H1 (cell line): ENCODE results near the gene MMP17.

ENCODE experiments used
- EP300 ChIP-seq, 2 experiments: IDR thresholded peaks; 1 replicate in 1 of 2; 2 replicates in 1 of 2; pipeline ENCODE4 v1.6.1; 2011 to 2012; ENCODE audit warnings: low read depth in 2 of 2, low read length in 2 of 2, mild to moderate bottlenecking in 2 of 2, borderline replicate concordance in 1 of 2, inconsistent platforms in 1 of 2, moderate library complexity in 1 of 2
- HDAC2 ChIP-seq, 2 experiments: fragments of 300-600 bp in 1 of 2; sonication (generic) in 1 of 2; IDR thresholded peaks; 2 replicates each; pipeline ENCODE4 v1.6.1; 2011 to 2012; ENCODE audit warnings: low read depth in 2 of 2, low read length in 2 of 2, mild to moderate bottlenecking in 2 of 2, moderate library complexity in 2 of 2, borderline replicate concordance in 1 of 2, inconsistent platforms in 1 of 2
- POLR2A ChIP-seq, 2 experiments: IDR thresholded peaks; 1 replicate in 1 of 2; 2 replicates in 1 of 2; pipeline ENCODE4 v1.6.1; 2011; ENCODE audit warnings: low read depth in 2 of 2, low read length in 2 of 2, mild to moderate bottlenecking in 2 of 2; ENCODE audit errors: control extremely low read depth in 1 of 2
- POLR2AphosphoS5 ChIP-seq: IDR thresholded peaks from 2 replicates; pipeline ENCODE4 v1.6.1; 2011; ENCODE audit warnings: low read depth, low read length
- SIN3A ChIP-seq, 2 experiments: IDR thresholded peaks in 1 of 2; conservative IDR thresholded peaks in 1 of 2; 2 replicates each; pipeline ENCODE4 v1.6.1; 2011 to 2012; ENCODE audit warnings: low read length in 2 of 2, improper control_type of control experiment in 1 of 2, low read depth in 1 of 2, mild to moderate bottlenecking in 1 of 2
- TCF12 ChIP-seq: IDR thresholded peaks from 2 replicates; pipeline ENCODE4 v1.6.1; 2011; ENCODE audit warnings: low read depth, mild to moderate bottlenecking, low read length
- YY1 ChIP-seq: IDR thresholded peaks from 2 replicates; pipeline ENCODE4 v1.6.1; 2011; ENCODE audit warnings: low read depth, mild to moderate bottlenecking, low read length
- TF ChIP-seq, protein P1 (sequence below), 3 experiments: IDR thresholded peaks; 1 replicate in 2 of 3; 2 replicates in 1 of 3; pipeline versions ENCODE4 v1.5.1 to v1.6.1; 2011; ENCODE audit warnings: low read length in 3 of 3, mild to moderate bottlenecking in 3 of 3, inconsistent platforms in 2 of 3, low read depth in 1 of 3, moderate library complexity in 1 of 3; ENCODE audit not compliant: insufficient read depth in 1 of 3; ENCODE audit errors: control extremely low read depth in 1 of 3
- TF ChIP-seq, protein P2 (sequence below): fragments of 300-600 bp; sonication (generic); IDR thresholded peaks from 2 replicates; pipeline ENCODE4 v1.7.1; 2012; ENCODE audit warnings: low read length, moderate library complexity, mild to moderate bottlenecking, inconsistent platforms; ENCODE audit not compliant: insufficient replicate concordance

DNA sequence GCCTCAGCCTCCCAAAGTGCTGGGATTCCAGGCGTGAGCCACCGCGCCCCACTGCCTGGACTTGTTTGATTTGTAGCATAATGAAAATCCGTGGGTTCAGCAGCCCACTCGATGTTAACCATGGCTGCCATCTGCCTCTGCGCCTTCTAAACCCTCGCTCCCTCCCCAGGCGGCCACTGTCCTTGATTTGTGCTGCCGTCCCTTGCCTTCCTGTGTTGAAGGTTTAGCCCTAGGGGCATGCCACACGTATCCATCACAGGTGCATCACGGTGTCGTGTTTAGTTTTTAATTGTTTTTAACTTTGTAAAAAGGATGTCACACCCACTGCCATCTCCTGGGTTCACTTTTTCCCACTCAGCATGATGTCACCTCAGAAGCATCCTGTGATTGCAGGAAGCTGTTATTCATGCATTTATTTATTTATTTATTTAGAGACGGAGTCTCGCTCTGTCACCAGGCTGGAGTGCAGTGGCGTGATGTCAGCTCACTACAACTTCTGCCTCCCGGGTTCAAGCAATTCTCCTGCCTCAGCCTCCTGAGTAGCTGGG lies 41.8 kb downstream of the MMP17 start:
- TF ChIP-seq, protein P1, sequence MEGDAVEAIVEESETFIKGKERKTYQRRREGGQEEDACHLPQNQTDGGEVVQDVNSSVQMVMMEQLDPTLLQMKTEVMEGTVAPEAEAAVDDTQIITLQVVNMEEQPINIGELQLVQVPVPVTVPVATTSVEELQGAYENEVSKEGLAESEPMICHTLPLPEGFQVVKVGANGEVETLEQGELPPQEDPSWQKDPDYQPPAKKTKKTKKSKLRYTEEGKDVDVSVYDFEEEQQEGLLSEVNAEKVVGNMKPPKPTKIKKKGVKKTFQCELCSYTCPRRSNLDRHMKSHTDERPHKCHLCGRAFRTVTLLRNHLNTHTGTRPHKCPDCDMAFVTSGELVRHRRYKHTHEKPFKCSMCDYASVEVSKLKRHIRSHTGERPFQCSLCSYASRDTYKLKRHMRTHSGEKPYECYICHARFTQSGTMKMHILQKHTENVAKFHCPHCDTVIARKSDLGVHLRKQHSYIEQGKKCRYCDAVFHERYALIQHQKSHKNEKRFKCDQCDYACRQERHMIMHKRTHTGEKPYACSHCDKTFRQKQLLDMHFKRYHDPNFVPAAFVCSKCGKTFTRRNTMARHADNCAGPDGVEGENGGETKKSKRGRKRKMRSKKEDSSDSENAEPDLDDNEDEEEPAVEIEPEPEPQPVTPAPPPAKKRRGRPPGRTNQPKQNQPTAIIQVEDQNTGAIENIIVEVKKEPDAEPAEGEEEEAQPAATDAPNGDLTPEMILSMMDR (IDR thresholded peaks at IDR 0.05; ENCODE audit: control extremely low read depth in 1 of 3, insufficient read depth in 1 of 3, low read depth in 1 of 3, low read length in 3 of 3): no peak
- no peak for TF ChIP-seq POLR2A (IDR thresholded peaks at IDR 0.05; ENCODE audit: control extremely low read depth in 1 of 2, low read depth in 2 of 2, low read length in 2 of 2)
- TF ChIP-seq TCF12: no peak
- TF ChIP-seq YY1: no peak
- TF ChIP-seq HDAC2 (IDR thresholded peaks at IDR 0.05; ENCODE audit: borderline replicate concordance in 1 of 2, low read depth in 2 of 2, low read length in 2 of 2): no peak
- TF ChIP-seq EP300 (IDR thresholded peaks at IDR 0.05; ENCODE audit: borderline replicate concordance in 1 of 2, low read depth in 2 of 2, low read length in 2 of 2): no peak
- TF ChIP-seq, protein P2, sequence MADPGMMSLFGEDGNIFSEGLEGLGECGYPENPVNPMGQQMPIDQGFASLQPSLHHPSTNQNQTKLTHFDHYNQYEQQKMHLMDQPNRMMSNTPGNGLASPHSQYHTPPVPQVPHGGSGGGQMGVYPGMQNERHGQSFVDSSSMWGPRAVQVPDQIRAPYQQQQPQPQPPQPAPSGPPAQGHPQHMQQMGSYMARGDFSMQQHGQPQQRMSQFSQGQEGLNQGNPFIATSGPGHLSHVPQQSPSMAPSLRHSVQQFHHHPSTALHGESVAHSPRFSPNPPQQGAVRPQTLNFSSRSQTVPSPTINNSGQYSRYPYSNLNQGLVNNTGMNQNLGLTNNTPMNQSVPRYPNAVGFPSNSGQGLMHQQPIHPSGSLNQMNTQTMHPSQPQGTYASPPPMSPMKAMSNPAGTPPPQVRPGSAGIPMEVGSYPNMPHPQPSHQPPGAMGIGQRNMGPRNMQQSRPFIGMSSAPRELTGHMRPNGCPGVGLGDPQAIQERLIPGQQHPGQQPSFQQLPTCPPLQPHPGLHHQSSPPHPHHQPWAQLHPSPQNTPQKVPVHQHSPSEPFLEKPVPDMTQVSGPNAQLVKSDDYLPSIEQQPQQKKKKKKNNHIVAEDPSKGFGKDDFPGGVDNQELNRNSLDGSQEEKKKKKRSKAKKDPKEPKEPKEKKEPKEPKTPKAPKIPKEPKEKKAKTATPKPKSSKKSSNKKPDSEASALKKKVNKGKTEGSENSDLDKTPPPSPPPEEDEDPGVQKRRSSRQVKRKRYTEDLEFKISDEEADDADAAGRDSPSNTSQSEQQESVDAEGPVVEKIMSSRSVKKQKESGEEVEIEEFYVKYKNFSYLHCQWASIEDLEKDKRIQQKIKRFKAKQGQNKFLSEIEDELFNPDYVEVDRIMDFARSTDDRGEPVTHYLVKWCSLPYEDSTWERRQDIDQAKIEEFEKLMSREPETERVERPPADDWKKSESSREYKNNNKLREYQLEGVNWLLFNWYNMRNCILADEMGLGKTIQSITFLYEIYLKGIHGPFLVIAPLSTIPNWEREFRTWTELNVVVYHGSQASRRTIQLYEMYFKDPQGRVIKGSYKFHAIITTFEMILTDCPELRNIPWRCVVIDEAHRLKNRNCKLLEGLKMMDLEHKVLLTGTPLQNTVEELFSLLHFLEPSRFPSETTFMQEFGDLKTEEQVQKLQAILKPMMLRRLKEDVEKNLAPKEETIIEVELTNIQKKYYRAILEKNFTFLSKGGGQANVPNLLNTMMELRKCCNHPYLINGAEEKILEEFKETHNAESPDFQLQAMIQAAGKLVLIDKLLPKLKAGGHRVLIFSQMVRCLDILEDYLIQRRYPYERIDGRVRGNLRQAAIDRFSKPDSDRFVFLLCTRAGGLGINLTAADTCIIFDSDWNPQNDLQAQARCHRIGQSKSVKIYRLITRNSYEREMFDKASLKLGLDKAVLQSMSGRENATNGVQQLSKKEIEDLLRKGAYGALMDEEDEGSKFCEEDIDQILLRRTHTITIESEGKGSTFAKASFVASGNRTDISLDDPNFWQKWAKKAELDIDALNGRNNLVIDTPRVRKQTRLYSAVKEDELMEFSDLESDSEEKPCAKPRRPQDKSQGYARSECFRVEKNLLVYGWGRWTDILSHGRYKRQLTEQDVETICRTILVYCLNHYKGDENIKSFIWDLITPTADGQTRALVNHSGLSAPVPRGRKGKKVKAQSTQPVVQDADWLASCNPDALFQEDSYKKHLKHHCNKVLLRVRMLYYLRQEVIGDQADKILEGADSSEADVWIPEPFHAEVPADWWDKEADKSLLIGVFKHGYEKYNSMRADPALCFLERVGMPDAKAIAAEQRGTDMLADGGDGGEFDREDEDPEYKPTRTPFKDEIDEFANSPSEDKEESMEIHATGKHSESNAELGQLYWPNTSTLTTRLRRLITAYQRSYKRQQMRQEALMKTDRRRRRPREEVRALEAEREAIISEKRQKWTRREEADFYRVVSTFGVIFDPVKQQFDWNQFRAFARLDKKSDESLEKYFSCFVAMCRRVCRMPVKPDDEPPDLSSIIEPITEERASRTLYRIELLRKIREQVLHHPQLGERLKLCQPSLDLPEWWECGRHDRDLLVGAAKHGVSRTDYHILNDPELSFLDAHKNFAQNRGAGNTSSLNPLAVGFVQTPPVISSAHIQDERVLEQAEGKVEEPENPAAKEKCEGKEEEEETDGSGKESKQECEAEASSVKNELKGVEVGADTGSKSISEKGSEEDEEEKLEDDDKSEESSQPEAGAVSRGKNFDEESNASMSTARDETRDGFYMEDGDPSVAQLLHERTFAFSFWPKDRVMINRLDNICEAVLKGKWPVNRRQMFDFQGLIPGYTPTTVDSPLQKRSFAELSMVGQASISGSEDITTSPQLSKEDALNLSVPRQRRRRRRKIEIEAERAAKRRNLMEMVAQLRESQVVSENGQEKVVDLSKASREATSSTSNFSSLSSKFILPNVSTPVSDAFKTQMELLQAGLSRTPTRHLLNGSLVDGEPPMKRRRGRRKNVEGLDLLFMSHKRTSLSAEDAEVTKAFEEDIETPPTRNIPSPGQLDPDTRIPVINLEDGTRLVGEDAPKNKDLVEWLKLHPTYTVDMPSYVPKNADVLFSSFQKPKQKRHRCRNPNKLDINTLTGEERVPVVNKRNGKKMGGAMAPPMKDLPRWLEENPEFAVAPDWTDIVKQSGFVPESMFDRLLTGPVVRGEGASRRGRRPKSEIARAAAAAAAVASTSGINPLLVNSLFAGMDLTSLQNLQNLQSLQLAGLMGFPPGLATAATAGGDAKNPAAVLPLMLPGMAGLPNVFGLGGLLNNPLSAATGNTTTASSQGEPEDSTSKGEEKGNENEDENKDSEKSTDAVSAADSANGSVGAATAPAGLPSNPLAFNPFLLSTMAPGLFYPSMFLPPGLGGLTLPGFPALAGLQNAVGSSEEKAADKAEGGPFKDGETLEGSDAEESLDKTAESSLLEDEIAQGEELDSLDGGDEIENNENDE: no peak
- no peak for TF ChIP-seq SIN3A (conservative IDR thresholded peaks at IDR 0.05 in 1 of 2, IDR thresholded peaks at IDR 0.05 in 1 of 2; ENCODE audit: low read depth in 1 of 2, low read length in 2 of 2)
- no peak for TF ChIP-seq POLR2AphosphoS5
